Measurements from ENCODE around the gene DRICH1. TPM values are rescaled to one million over a fixed set of nuclear protein-coding genes. Genes with fewer than 3 reads are reported as not detected.

The DRICH1 gene
- total and polyA plus RNA-seq, 4 donors: 0.08 to 0.33 TPM; not detected in 2

DNA sequence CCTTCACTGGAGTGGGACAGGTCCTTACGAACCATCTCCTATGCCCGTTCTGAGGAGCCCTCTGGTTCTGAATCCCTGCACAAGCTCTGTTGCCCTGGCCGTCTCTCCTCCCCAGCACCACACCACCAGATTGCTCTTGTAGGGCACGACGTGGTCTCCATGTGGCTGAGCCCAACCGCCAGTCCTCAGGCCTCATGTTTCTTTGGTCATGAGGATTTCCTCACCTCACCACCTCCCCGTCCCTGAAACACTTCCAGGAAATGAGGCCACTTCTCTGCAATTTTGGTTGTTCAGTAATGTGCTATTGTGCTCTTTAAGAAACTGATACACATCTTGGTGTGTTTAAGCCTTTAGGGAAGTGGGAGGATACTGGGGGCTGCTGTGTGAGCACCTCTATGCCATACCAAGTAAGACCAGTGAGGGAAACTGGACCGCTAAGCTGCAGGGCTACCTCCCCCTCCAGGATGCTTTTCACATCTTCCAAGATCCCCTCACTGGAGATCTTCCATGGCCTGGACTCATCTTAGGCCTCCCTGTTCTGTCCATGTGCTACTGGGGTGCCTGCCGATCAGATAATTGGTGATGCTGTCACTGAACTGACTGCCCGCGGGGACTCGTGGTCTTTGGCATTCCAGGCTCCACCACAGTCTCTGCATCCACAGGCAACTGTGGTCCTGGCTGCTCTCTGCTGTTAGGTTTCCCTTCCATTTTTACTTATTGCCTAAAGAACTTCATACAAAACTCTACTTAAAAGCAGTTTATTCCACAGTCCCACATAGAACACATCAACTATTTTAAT, 21.9 kb downstream of the DRICH1 start:
- DNase-seq (ENCODE audit: low spot score): no peak
- WGBS: 88% methylated on average over 12 of the region's 12 CpGs
- no peaks in the 10 kb centered on the region for H3K36me3 ChIP-seq (ENCODE audit: control insufficient read depth in 4 of 4, insufficient read depth in 3 of 4, low read depth in 1 of 4, low read length in 3 of 4)
- TF ChIP-seq JUND (IDR thresholded peaks at IDR 0.05) (no peak), FOXA2 (IDR thresholded peaks at IDR 0.05) (no peak), EGR1 (IDR thresholded peaks at IDR 0.05; ENCODE audit: low read depth in 2 of 2) (no peak), FOXA1 (IDR thresholded peaks at IDR 0.05) (no peak), RAD21 (IDR thresholded peaks at IDR 0.05) (no peak), GABPA (IDR thresholded peaks at IDR 0.05 in 1 of 2, conservative IDR thresholded peaks at IDR 0.05 in 1 of 2) (no peak), NR2F2 (IDR thresholded peaks at IDR 0.05) (no peak)
- TF ChIP-seq, protein P1, sequence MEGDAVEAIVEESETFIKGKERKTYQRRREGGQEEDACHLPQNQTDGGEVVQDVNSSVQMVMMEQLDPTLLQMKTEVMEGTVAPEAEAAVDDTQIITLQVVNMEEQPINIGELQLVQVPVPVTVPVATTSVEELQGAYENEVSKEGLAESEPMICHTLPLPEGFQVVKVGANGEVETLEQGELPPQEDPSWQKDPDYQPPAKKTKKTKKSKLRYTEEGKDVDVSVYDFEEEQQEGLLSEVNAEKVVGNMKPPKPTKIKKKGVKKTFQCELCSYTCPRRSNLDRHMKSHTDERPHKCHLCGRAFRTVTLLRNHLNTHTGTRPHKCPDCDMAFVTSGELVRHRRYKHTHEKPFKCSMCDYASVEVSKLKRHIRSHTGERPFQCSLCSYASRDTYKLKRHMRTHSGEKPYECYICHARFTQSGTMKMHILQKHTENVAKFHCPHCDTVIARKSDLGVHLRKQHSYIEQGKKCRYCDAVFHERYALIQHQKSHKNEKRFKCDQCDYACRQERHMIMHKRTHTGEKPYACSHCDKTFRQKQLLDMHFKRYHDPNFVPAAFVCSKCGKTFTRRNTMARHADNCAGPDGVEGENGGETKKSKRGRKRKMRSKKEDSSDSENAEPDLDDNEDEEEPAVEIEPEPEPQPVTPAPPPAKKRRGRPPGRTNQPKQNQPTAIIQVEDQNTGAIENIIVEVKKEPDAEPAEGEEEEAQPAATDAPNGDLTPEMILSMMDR (IDR thresholded peaks at IDR 0.05; ENCODE audit: low read depth, low read length, missing input control): no peak
- TF ChIP-seq, protein P2, sequence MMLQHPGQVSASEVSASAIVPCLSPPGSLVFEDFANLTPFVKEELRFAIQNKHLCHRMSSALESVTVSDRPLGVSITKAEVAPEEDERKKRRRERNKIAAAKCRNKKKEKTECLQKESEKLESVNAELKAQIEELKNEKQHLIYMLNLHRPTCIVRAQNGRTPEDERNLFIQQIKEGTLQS (IDR thresholded peaks at IDR 0.05): no peak
- no peak overlapping the region for H3K9ac ChIP-seq (ENCODE audit: low read depth in 1 of 2, low read length in 2 of 2)
- H3K9me3 ChIP-seq (ENCODE audit: control insufficient read depth in 4 of 4, low read length in 3 of 4): no peaks in the 10 kb centered on the region
- H3K27me3 ChIP-seq (ENCODE audit: control insufficient read depth in 4 of 4, insufficient read depth in 4 of 4, low read length in 3 of 4): no peaks in the 10 kb centered on the region
- no peak overlapping the region for H3K27ac ChIP-seq (ENCODE audit: low read depth in 1 of 2, low read length in 2 of 2)
- no peaks in the 10 kb centered on the region for H3K4me1 ChIP-seq (ENCODE audit: control insufficient read depth in 4 of 4, insufficient read depth in 4 of 4, low read length in 3 of 4)
- no peak overlapping the region for H3K4me3 ChIP-seq (ENCODE audit: low read depth in 1 of 3, low read length in 3 of 3)

DNA sequence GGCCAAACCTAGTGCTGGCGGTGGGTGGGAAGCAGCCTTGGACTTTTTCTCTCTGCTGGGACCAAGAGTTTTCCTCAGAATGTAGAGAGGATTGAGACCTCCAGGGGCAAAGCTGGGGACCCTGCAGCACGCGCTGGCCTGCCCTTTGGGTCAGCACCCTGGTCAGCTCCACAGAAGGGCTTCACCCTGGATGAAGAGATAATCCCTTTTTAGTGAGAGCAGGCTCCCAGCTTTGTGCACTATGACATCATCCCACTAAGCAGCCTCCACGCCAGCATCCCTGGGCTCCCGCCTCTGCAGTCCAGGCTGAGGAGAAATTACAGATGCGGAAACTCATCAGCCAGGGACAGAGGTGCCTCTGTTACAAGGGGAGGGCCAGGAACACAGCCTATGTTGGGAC, 23.5 kb downstream of the DRICH1 start:
- no peak for DNase-seq (ENCODE audit: low spot score)

More for the DNA sequence above, 23.5 kb downstream of the DRICH1 start:
- Histone ChIP-seq H3K27ac (ENCODE audit: low read depth in 1 of 2, low read length in 2 of 2) (no peak overlapping the region), H3K36me3 (ENCODE audit: control insufficient read depth in 4 of 4, insufficient read depth in 3 of 4, low read depth in 1 of 4, low read length in 3 of 4) (no peaks in the 10 kb centered on the region), H3K4me1 (ENCODE audit: control insufficient read depth in 4 of 4, insufficient read depth in 4 of 4, low read length in 3 of 4) (no peaks in the 10 kb centered on the region), H3K9me3 (ENCODE audit: control insufficient read depth in 4 of 4, low read length in 3 of 4) (no peaks in the 10 kb centered on the region), H3K4me3 (ENCODE audit: low read depth in 1 of 3, low read length in 3 of 3) (no peak overlapping the region), H3K27me3 (ENCODE audit: control insufficient read depth in 4 of 4, insufficient read depth in 4 of 4, low read length in 3 of 4) (no peaks in the 10 kb centered on the region), H3K9ac (ENCODE audit: low read depth in 1 of 2, low read length in 2 of 2) (no peak overlapping the region)
- WGBS: 84% methylated on average over 6 of the region's 6 CpGs
- TF ChIP-seq, protein P3, sequence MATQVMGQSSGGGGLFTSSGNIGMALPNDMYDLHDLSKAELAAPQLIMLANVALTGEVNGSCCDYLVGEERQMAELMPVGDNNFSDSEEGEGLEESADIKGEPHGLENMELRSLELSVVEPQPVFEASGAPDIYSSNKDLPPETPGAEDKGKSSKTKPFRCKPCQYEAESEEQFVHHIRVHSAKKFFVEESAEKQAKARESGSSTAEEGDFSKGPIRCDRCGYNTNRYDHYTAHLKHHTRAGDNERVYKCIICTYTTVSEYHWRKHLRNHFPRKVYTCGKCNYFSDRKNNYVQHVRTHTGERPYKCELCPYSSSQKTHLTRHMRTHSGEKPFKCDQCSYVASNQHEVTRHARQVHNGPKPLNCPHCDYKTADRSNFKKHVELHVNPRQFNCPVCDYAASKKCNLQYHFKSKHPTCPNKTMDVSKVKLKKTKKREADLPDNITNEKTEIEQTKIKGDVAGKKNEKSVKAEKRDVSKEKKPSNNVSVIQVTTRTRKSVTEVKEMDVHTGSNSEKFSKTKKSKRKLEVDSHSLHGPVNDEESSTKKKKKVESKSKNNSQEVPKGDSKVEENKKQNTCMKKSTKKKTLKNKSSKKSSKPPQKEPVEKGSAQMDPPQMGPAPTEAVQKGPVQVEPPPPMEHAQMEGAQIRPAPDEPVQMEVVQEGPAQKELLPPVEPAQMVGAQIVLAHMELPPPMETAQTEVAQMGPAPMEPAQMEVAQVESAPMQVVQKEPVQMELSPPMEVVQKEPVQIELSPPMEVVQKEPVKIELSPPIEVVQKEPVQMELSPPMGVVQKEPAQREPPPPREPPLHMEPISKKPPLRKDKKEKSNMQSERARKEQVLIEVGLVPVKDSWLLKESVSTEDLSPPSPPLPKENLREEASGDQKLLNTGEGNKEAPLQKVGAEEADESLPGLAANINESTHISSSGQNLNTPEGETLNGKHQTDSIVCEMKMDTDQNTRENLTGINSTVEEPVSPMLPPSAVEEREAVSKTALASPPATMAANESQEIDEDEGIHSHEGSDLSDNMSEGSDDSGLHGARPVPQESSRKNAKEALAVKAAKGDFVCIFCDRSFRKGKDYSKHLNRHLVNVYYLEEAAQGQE (IDR thresholded peaks at IDR 0.05): peak; percentile 89
- TF ChIP-seq JUND (IDR thresholded peaks at IDR 0.05): no peak
